Kidney glomerular epithelial cell (primary cell): ENCODE data around the gene TMEM9B.
"Not testable (repeated sequence)": the region's sequence is repeated elsewhere in the genome, so short reads cannot be mapped to it uniquely, and the experiment has no call there.

Source experiments
- DNase-seq: peaks from one replicate; lab custom pipeline; 2025; lab: John Stamatoyannopoulos, UW

Gene TMEM9B

GRCh38 chr11:8973121-8973520, 8.9 kb upstream of the TMEM9B start:
- no peak for DNase-seq

- DNase-seq = no peak
Measured at GRCh38 chr11:8971924-8972316, 7.7 kb upstream of the TMEM9B start.

GRCh38 chr11:8971196-8971923, 7.1 kb upstream of the TMEM9B start:
- no peak for DNase-seq

- DNase-seq = no peak
Measured at GRCh38 chr11:8967184-8967583, 2.9 kb upstream of the TMEM9B start.

- DNase-seq = peak; percentile 89
Measured at GRCh38 chr11:8963569-8964323, 496 bp downstream of the TMEM9B start.

- no peak for DNase-seq
Measured at GRCh38 chr11:8962841-8963240, 1.4 kb downstream of the TMEM9B start.

GRCh38 chr11:8961401-8961800, 2.8 kb downstream of the TMEM9B start:
- no peak for DNase-seq

- peak; percentile 66 for DNase-seq
Measured at GRCh38 chr11:8959546-8960166, 4.6 kb downstream of the TMEM9B start.

GRCh38 chr11:8956860-8957259, 7.4 kb downstream of the TMEM9B start:
- DNase-seq = no peak

- DNase-seq = no peak
Measured at GRCh38 chr11:8948886-8949285, 15.4 kb downstream of the TMEM9B start.

GRCh38 chr11:8947230-8947943, 16.9 kb downstream of the TMEM9B start:
- DNase-seq = no peak

GRCh38 chr11:8942518-8943066, 21.6 kb downstream of the TMEM9B start, which contains the start of gene ASCL3:
Gene ASCL3, minus strand, starts transcription at chr11:8943016. Its CDS starts 4,855 bp downstream, at chr11:8938161.
- DNase-seq = no peak

- DNase-seq = no peak
Measured at GRCh38 chr11:8941341-8942103, 22.7 kb downstream of the TMEM9B start.

- DNase-seq = no peak
Measured at GRCh38 chr11:8937659-8938058, 26.6 kb downstream of the TMEM9B start.

- DNase-seq = peak; percentile 0
Measured at GRCh38 chr11:8937159-8937558, 27.1 kb downstream of the TMEM9B start.

- DNase-seq = not testable (repeated sequence)
Measured at GRCh38 chr11:8935789-8936188, 28.5 kb downstream of the TMEM9B start.

- DNase-seq = peak; percentile 7
Measured at GRCh38 chr11:8934742-8935488, 29.3 kb downstream of the TMEM9B start.

GRCh38 chr11:8933931-8934330, 30.3 kb downstream of the TMEM9B start:
- DNase-seq = no peak

GRCh38 chr11:8932564-8933180, 31.6 kb downstream of the TMEM9B start, which contains the start of gene C11orf16:
Gene C11orf16, minus strand, starts transcription at chr11:8932947. Its CDS starts 639 bp downstream, at chr11:8932308.
- no peak for DNase-seq
